Stomach (tissue), 9 donors: Measurements from ENCODE around the gene LRRTM4. TPM values are rescaled to one million over a fixed set of nuclear protein-coding genes. Genes with fewer than 3 reads are reported as not detected.
"Not testable (repeated sequence)": the region's sequence is repeated elsewhere in the genome, so short reads cannot be mapped to it uniquely, and the experiment has no call there.

Experiments
- DNase-seq, 2 donors: peaks; one replicate each; pipeline versions ENCODE4 v3.0.0 to v3.0.0-alpha.2; 2013 to 2019
- H3K27ac ChIP-seq, 5 donors: fragments of 200-600 bp in 4 of 5; sonication (generic) in 4 of 5; one replicate each; pipeline ENCODE4 v1.5.1; 2013 to 2019; ENCODE audit warnings: mild to moderate bottlenecking in 1 of 5, moderate library complexity in 1 of 5
- H3K27me3 ChIP-seq, 3 donors: fragments of 200-600 bp; sonication (generic); one replicate each; pipeline ENCODE4 v1.5.1; 2017 to 2019; ENCODE audit warnings: mixed run types in 1 of 3
- H3K36me3 ChIP-seq, 4 donors: fragments of 200-600 bp; sonication (generic); 1 replicate in 3 of 4; 2 replicates in 1 of 4; pipeline ENCODE4 v1.5.1; 2016 to 2019
- H3K4me1 ChIP-seq, 4 donors: fragments of 200-600 bp; sonication (generic); one replicate each; pipeline ENCODE4 v1.5.1; 2016 to 2019
- H3K4me3 ChIP-seq, 4 donors: fragments of 200-600 bp; sonication (generic) in 3 of 4; one replicate each; pipeline ENCODE4 v1.5.1; 2016 to 2019; ENCODE audit warnings: mild to moderate bottlenecking in 1 of 4
- H3K9me3 ChIP-seq, 4 donors: fragments of 200-600 bp; sonication (generic); one replicate each; pipeline ENCODE4 v1.5.1; 2016 to 2019
- CTCF ChIP-seq, 7 experiments: fragments of 450-650 bp in 4 of 7; fragments of 200-600 bp in 3 of 7; sonication (generic) in 3 of 7; IDR thresholded peaks; one replicate each; pipeline ENCODE4 v1.5.1; 2016 to 2019; ENCODE audit warnings: antibody characterized with exemption in 7 of 7, control low read depth in 2 of 7, mild to moderate bottlenecking in 1 of 7
- EP300 ChIP-seq: sonication (generic); formaldehyde crosslinking; IDR thresholded peaks from one replicate; pipeline ENCODE4 v1.6.1; 2017; ENCODE audit warnings: antibody characterized with exemption
- POLR2A ChIP-seq, 4 donors: fragments of 450-650 bp; IDR thresholded peaks; one replicate each; pipeline ENCODE4 v1.6.1; 2016; ENCODE audit warnings: antibody characterized with exemption in 4 of 4, control low read depth in 2 of 4, mild to moderate bottlenecking in 1 of 4, moderate library complexity in 1 of 4
- POLR2AphosphoS5 ChIP-seq, 3 donors: sonication (generic); formaldehyde crosslinking; IDR thresholded peaks; one replicate each; pipeline ENCODE4 v1.6.1; 2016; ENCODE audit warnings: antibody characterized with exemption in 3 of 3
- WGBS, 5 donors: extraction: QIAGEN DNeasy Blood & Tissue Kit in 3 of 5; methylation state at CpG; one replicate each; pipeline versions ENCODE4 v1.1.5 to v1.1.7; 2013 to 2018; 5-methylcytosine and 5-hydroxymethylcytosine counted together
- intact Hi-C: fragments of 100-400 bp; cut with DNase I; formaldehyde crosslinking; loops from one replicate; pipeline ENCODE4 v1.15.1; 2023; ENCODE audit warnings: low total_unique reads
- polyA plus RNA-seq, 3 donors: library from polyadenylated mRNA; stranded (reverse); fragments of 200-250 nt; gene quantifications; one replicate each; pipeline ENCODE4 v1.2.3, GENCODE V29; 2013
- total RNA-seq, 5 donors: library from RNA; depleted of rRNA; stranded (reverse); fragments of >200 nt; gene quantifications; one replicate each; pipeline versions ENCODE4 v1.1.0 to v1.2.3, GENCODE V29; 2014 to 2016
- donor health status: healthy with polysubstance abuse.
- donor health status: Bipolar disorder and iron deficiency.
- donor health status: healthy.

Gene LRRTM4
- total and polyA plus RNA-seq, 8 donors = 0.13 to 2.2 (median 0.19) TPM; not detected in 5

- WGBS, 5 donors = 63 to 76% (median 72%) methylated on average over 6 of the region's 6 CpGs
- no peak for TF ChIP-seq CTCF (IDR thresholded peaks at IDR 0.05)
- TF ChIP-seq EP300 = no peak
- no peak for TF ChIP-seq POLR2AphosphoS5 (IDR thresholded peaks at IDR 0.05)
- no peak for TF ChIP-seq POLR2A (IDR thresholded peaks at IDR 0.05)
Observed at GRCh38 chr2:77104554-77104953, 417.6 kb downstream of the LRRTM4 start.

GRCh38 chr2:77102927-77103326, 419.2 kb downstream of the LRRTM4 start:
- Histone ChIP-seq H3K27me3 (no peaks in the 10 kb centered on the region), H3K36me3 (no peaks in the 10 kb centered on the region), H3K27ac (no peak overlapping the region), H3K4me3 (no peak overlapping the region), H3K9me3 (no peaks in the 10 kb centered on the region), H3K4me1 (no peaks in the 10 kb centered on the region)
- no peak for DNase-seq
- TF ChIP-seq POLR2A (IDR thresholded peaks at IDR 0.05) (no peak), CTCF (IDR thresholded peaks at IDR 0.05) (no peak), EP300 (no peak), POLR2AphosphoS5 (IDR thresholded peaks at IDR 0.05) (no peak)
- intact Hi-C loops = no loop called here
- WGBS, 5 donors = 66 to 77% (median 74%) methylated on average over 2 of the region's 2 CpGs

More at GRCh38 chr2:77104554-77104953, 417.6 kb downstream of the LRRTM4 start:
- intact Hi-C loops = no loop called here
- DNase-seq = no peak
- no peak overlapping the region for H3K4me3 ChIP-seq
- H3K9me3 ChIP-seq = no peaks in the 10 kb centered on the region
- no peak overlapping the region for H3K27ac ChIP-seq
- H3K27me3 ChIP-seq = no peaks in the 10 kb centered on the region
- H3K36me3 ChIP-seq = no peaks in the 10 kb centered on the region
- H3K4me1 ChIP-seq = no peaks in the 10 kb centered on the region

GRCh38 chr2:77101796-77102452, 420.3 kb downstream of the LRRTM4 start:
- DNase-seq = no peak
- no peaks in the 10 kb centered on the region for H3K36me3 ChIP-seq
- TF ChIP-seq CTCF (IDR thresholded peaks at IDR 0.05) = no peak
- no peak for TF ChIP-seq EP300
- TF ChIP-seq POLR2AphosphoS5 (IDR thresholded peaks at IDR 0.05) = no peak
- H3K27me3 ChIP-seq = no peaks in the 10 kb centered on the region
- no peak overlapping the region for H3K4me3 ChIP-seq
- H3K4me1 ChIP-seq = no peaks in the 10 kb centered on the region
- whole genome bisulfite sequencing, 5 donors = 74 to 80% (median 77%) methylated on average over 8 of the region's 8 CpGs
- H3K9me3 ChIP-seq = no peaks in the 10 kb centered on the region
- H3K27ac ChIP-seq = no peak overlapping the region
- intact Hi-C loops = no loop called here

- WGBS, 5 donors = 89 to 95% (median 91%) methylated on average over 2 of the region's 2 CpGs
- no peak for DNase-seq
- H3K27me3 ChIP-seq = no peaks in the 10 kb centered on the region
- intact Hi-C loops = no loop called here
- no peak for TF ChIP-seq POLR2A (IDR thresholded peaks at IDR 0.05)
- no peak for TF ChIP-seq EP300
- no peak for TF ChIP-seq CTCF (IDR thresholded peaks at IDR 0.05)
- TF ChIP-seq POLR2AphosphoS5 (IDR thresholded peaks at IDR 0.05) = no peak
- H3K4me1 ChIP-seq = no peaks in the 10 kb centered on the region
- no peak overlapping the region for H3K4me3 ChIP-seq
- no peak overlapping the region for H3K27ac ChIP-seq
- no peaks in the 10 kb centered on the region for H3K36me3 ChIP-seq
- no peaks in the 10 kb centered on the region for H3K9me3 ChIP-seq
Observed at GRCh38 chr2:77099961-77100360, 422.2 kb downstream of the LRRTM4 start.

GRCh38 chr2:77095525-77095924, 426.7 kb downstream of the LRRTM4 start:
- 76 to 91% (median 89%) methylated on average over 8 of the region's 8 CpGs for WGBS, 5 donors
- H3K4me3 ChIP-seq, H3K27me3 ChIP-seq, DNase-seq, H3K36me3 ChIP-seq, H3K27ac ChIP-seq, H3K4me1 ChIP-seq, H3K9me3 ChIP-seq, intact Hi-C loops: not testable (repeated sequence)
